ENCODE data around the gene ELMOD1.

GRCh38 chr11:107713009-107713408 is 122.1 kb downstream of the ELMOD1 start:
- TF ChIP-seq CTCF (conservative IDR thresholded peaks at IDR 0.05; ENCODE audit: low read length) (no peak), EZH2phosphoT487 (IDR thresholded peaks at IDR 0.05; ENCODE audit: borderline replicate concordance, low read depth, low read length) (no peak)

Measured in OCI-LY7 (cell line).